ENCODE data around the gene ADAM17.
"Not testable (repeated sequence)": the region's sequence is repeated elsewhere in the genome, so short reads cannot be mapped to it uniquely, and the experiment has no call there.

The ADAM17 gene

GRCh38 chr2:9560628-9561027 is 5.0 kb upstream of the ADAM17 start:
- TF ChIP-seq ZFX (IDR thresholded peaks at IDR 0.05) (no peak), CTCF (conservative IDR thresholded peaks at IDR 0.05) (no peak)

GRCh38 chr2:9558948-9559381 is 3.3 kb upstream of the ADAM17 start:
- TF ChIP-seq CTCF (conservative IDR thresholded peaks at IDR 0.05) (no peak), ZFX (IDR thresholded peaks at IDR 0.05) (no peak)
- H3K27ac ChIP-seq, result no peak overlapping the region

More at GRCh38 chr2:9560628-9561027, 5.0 kb upstream of the ADAM17 start:
- no peak overlapping the region for H3K27ac ChIP-seq

GRCh38 chr2:9556121-9556743 is 602 bp upstream of the ADAM17 start:
- H3K27ac ChIP-seq, result peak overlapping the region; percentile 97
- TF ChIP-seq CTCF (conservative IDR thresholded peaks at IDR 0.05) (no peak), ZFX (IDR thresholded peaks at IDR 0.05) (peak; percentile 27; the same call in 1 of the 2 replicates)

DNA sequence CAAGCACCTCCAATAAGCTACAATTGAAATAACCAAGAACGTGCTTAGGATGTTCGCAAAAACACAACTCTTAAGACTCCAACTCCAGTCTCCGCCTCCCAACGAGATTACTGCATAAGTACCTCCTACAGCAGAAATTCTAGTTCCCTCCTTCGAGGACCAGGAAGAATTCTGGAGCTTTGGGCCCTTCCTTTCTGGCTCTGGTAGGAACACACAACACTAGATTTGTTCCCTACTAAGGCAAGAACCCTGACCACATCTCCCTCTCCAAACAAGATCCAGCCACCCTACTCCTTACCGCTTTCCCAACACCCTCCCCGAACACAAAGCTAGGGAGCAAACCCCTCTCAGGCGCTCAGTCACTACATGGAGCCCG is 721 bp downstream of the ADAM17 start:
- H3K27ac ChIP-seq, result peak overlapping the region; percentile 97
- no peak for TF ChIP-seq ZFX (IDR thresholded peaks at IDR 0.05)

DNA sequence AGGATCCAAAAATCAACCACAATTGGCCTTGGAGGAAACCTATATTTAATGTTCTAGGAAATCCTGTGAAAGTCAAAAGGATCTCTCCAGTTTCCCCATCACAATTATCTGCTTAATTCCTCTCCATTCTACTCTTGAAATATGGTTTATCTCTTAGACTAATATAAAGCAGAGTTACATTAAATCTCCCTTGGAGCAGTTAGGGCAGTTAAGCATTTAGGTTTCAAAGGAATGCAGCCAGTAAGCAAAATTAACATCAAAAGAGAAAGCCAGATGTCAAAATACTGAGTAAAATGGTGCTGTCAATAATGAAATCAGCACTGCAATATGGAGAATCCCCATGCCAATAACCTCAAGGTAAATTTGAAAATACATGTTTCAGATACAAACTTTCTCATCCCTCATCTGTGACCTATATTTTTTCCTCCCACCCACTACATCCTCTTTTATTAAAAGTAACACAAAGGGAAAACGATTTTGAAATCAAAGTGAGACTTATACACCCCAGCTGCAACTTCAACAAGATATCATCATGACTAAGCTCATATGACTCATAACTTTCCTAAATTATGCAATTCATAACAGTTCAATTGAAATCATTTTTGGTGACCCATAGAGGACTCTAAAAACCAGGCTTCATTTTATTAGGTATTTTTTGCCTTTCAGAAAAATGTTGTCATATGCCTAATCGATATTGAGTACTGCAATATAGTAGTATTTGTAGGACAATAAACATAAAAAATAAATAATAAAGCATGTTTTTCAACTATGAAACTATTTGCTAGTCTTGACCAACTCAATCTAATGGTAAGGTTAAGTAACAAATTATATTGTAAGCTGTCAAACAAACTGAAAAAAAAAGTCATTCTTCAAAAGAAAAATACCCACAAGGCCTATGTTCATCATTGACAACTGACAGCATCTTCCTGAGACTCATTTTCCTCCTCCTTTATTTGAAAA is 3.1 kb downstream of the ADAM17 start:
- no peak for TF ChIP-seq ZFX (IDR thresholded peaks at IDR 0.05)
- no peak for TF ChIP-seq CTCF (conservative IDR thresholded peaks at IDR 0.05)
- no peak overlapping the region for H3K27ac ChIP-seq

DNA sequence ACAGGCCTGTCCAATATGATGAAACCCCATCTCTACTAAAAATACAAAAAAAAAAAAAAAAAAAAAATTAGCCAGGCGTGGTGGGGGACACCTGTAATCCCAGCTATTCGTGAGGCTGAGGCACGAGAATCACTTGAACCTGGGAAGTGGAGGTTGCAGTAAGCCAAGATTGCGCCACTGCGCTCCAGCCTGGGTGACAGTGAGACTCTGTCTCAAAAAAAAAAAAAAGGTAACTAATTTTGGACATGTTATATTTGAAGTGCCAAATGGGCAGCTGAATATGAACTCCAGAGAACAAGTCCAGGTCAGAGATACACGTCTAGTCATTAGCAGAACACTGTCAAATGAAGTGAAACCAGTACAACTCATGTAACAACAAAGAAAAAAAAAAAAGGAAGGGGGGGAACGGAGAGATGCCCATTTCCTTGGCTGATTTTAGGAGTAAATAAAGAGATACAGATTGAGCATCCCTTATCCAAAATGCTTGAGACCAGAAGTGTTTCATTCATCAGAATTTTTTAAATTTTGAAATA is 4.7 kb downstream of the ADAM17 start:
- H3K27ac ChIP-seq, result not testable (repeated sequence)

GRCh38 chr2:9549420-9549819 is 6.2 kb downstream of the ADAM17 start:
- no peak overlapping the region for H3K27ac ChIP-seq
- TF ChIP-seq ZFX (IDR thresholded peaks at IDR 0.05), result no peak
- no peak for TF ChIP-seq CTCF (conservative IDR thresholded peaks at IDR 0.05)

DNA sequence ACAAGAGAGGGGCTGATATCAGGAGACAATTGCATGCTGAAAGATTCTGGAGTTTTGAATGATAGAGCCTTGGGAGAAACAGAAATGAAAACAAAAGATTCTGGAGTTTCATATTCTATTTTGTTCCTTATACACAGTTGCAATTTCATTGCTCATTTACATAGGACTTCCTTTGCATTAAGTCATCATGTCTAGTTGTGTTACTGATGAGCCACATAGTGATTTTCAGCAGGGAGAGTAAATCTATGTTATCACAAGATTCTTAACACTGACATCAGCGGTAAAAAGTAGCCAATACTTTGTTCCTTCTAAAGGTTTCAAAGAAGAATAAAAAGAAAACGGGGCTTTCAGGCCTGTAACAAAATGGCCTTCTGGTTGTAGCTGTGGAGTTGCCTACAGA is 7.1 kb downstream of the ADAM17 start:
- no peak overlapping the region for H3K27ac ChIP-seq
- no peak for TF ChIP-seq CTCF (conservative IDR thresholded peaks at IDR 0.05)
- TF ChIP-seq ZFX (IDR thresholded peaks at IDR 0.05), result no peak

All from C4-2B (cell line).